NCI-H1694 (cell line): ENCODE results near the gene ANGEL1.

Experiments used
- DNase-seq: peaks from one replicate; lab custom pipeline; 2025; lab: John Stamatoyannopoulos, UW

ANGEL1 gene

DNA sequence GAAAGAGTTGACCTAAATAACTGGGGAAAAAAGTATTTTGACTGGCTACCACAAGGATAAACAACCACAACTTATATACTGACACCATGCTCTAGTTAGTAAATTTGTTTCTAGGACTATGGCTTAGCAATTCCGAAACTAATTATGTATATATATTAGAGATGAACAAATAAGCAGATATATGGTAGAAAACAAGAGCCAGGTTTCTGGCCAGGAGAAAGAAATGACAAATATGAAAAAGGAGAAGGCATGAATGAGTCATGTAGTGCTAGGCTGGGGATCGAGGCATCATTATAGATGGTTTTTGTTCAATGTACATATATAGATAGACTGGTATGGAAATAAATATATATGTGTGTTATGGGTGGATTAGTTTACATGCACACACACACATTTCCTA lies 8.0 kb upstream of the ANGEL1 start:
- no peak for DNase-seq

DNA sequence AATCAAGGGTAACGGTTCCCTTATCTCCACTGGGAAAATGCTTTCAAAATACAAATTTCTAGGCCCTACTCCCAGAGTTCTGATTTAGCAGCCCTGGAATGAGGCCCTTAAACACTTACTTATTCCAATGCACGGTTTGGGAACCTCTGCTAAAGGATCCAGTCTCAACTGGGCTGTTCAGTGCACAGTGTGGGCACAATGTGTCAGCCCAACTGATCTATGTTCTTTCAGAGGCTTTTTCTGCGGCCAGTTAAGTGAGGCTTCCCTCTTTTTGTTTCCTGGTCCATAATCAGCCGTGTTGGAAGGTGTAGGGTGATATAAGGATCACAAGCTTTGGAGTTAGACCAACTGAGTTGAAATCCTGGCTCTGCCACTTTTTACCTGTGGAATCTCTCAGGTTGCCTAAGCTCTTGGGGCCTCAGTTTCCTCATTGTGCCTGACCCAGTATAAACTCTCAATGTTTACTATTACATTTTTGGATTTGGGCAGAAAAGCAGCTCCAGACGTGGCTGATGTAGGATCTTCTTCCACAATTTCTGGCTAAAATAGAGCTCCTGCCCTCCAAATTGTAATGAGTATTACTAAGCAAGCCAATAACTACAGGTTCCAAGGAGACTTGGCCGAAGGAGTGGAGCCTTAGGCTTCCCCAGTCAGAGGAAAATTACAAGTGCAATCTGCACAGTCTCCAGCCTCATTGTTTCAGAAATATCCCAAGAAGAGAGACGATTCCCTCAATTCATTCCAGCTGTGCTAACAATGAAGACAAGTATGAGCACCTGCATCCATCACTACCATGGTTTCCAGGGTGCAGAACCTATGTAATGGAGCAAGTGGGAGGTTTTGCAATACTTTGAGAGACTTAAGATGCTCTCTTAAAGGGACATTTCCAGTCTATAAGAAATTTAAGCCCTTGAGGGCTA lies 2.3 kb upstream of the ANGEL1 start:
- DNase-seq = no peak

DNA sequence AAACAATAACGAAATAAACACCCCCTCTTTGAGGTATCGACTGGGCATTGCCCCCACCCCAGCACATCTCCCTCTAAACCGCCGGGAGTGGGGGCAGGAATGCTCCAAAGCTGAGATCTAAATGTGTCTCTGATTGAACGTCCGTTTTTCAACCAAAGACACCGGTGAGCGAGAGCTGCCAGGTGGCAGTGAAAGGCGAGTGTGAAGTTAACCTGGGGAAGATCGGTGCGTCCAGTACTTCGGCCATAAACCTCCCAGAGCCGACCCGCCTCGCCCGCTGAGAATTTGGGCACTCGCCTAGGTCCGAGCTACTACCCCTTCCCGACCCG lies 625 bp downstream of the ANGEL1 start:
- DNase-seq = no peak

DNA sequence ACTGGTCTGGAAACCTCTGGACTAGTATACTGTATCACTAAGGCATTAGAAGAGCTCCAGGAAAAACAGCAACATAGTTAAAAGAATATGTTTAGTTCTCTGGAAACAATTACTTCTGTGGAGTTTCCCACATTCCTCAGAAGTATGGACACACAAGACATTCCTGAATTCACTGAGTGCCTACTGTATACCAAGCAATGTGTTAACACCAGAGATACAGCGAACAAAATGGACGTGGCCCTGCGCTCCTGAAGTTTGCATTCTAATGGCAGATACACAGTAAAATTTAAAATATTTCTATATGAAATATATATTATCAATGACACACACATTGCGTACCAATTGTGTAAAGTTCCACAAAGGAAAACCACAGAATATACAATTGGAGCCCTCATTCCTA lies 1.1 kb downstream of the ANGEL1 start:
- no peak for DNase-seq

DNA sequence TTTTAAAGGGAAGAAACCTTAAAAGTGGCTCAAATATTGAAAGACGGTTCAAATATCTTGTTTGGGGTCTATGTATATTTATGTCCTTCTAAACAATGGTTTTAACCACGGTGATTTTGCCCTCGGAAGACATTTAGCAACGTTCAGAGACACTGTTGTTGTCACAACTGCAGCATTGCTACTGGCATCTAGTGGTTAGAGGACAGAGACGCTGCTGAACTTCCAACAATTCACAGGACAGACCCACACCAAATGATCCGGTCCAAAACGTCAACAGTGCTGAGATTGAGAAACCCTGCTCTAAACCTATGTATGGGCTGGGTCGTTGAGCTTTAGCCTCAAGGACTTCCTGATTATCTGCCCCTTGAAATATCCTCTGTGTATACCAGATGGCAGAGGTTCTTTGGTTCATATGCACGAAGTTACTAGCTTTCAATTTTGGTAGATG lies 1.7 kb downstream of the ANGEL1 start:
- DNase-seq = peak; percentile 62

DNA sequence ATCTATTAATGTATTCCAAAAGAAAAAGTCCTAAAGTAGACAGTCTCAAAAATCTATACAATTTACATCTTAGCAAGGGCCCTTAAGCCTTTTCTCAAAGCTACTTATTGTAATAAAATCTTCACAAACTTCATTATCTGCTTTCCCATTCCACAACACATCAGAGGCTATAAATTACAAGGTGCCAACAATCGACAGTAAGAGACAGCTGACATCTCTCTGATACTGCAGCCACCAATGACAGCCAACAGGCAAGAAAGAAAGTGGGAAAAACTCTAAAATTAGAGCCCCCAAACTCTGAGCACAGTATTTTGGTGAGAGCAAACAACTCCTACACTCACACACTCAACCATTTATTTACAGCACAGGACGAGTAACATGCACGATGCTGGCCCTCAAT lies 2.2 kb downstream of the ANGEL1 start:
- DNase-seq = no peak

DNA sequence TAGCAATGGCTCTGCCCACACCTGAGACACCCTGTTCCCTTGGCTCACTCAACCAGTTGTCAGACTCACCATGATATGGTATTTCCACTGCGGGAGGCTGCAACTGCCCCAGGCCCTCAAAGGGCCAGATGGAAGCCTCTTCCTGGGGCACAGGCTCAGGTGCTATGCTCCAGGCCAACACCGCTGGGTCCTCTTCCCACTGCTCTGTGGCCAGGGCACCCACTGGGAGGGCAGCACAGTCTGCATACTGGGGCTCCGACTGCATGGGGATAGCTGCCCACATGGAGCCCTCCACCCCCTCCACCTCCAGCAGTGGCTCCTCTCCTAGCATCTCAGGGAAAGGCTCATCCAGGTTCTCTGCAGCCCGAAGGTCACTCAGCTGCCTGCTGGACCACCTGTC lies 3.7 kb downstream of the ANGEL1 start:
- no peak for DNase-seq

DNA sequence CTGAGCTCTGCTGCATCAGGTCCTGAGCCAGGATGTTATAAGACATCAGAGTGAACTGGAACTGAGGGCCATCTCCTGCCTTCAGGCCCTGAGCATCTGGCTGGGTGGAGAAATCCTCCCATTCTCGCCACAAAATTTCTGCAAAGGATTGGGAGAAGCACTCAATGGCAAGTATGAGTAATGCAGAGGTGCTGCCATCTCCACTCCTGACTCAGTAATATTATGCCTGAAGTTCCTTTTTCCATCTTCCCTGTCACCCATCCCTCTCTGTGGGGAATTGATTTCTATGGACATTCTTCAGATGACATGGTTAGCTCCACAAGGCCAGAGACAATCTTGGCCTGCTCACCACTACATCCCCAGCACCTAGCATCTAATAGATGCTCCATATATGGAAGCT lies 4.7 kb downstream of the ANGEL1 start:
- DNase-seq = no peak

DNA sequence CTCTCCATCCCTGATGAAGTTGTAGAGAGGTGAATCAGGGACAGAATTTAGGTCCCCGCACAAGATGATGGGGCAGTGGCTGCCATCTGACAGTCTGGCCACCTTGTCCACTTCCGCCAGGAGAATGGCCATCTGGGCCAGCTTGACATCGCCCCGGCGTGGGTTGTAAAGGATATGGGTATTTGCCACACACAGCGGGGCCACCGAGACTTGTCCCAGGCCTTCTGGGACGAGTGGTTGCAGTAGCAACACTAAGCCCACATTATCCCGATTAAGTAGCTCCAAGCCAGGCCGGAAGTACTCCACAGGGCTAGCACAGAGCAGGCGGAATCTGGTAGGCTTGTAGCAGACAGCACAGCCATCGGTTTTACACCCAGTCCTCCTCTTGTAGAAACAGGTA lies 6.2 kb downstream of the ANGEL1 start:
- no peak for DNase-seq

DNA sequence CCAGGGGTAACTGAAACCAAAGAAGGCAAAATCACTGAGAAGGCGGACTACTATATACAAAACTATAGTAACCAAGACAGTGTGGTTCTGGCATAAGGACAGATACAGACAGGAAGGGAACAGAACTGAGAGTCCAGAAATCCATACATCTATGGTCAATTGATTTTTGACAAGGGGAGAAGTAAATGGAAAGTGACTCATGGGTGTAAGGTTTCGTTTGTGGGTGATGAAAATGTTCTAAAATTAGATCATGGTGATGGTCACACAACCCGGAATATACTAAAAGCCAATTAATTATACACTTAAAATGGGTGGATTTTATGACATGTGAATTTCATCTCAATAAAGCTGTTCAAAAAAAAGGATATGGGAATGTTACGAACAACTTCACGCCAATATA lies 18.7 kb downstream of the ANGEL1 start:
- no peak for DNase-seq

DNA sequence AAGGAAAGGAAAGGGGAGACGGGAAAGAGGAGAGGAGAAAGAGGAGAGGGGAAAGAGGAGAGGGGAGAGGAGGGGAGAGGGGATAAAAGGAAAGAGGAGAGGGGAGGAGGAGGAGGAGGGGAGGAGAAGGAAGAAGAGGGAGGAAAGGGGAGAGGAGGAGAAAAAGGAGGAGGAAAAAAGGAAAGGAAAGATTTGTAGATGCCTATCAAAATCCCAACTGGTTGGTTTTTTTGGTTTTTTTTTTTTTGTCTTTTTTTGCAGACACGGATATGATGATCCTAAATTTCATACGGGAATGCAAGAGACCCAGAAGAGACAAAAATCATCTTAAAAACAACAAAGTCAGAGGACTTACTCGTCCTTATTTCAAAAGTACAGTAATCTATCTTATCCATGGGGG lies 19.4 kb downstream of the ANGEL1 start:
- no peak for DNase-seq

DNA sequence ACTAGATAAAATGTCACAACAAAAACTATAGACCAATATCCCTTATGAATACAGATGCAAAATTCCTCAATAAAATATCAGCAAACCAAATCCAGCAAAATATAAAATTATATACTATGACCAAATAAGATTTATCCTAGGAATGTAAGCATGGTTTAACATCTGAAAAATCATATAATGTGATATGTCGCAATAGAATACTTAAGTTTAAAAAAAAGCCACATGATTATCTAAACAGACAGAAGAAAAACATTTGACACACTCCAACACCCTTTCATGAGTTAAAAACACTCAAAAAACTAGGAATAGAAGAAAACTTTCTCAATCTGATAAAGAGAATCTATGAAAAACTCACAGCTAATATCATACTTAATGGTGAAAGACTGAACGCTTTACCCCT lies 20.3 kb downstream of the ANGEL1 start:
- DNase-seq = no peak

DNA sequence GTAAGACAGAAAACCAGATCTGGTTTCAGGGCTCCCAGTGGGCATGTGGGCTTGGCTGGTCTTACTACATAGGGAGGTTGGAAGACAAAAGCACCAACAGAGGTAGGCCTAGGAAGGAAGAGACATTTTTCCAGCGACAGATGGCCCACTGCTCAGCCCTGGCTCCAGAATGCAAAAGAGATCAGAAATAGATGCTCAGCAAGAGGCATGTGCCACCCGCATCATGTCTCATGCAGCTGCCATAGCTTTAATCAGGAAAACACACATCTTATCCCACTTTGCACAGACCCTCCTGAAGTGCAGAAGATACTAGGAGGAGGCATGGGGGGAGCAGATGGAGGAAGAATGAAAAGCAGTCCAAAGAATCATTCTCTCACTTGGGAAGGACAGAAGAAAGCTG lies 26.1 kb downstream of the ANGEL1 start:
- DNase-seq = peak; percentile 88

DNA sequence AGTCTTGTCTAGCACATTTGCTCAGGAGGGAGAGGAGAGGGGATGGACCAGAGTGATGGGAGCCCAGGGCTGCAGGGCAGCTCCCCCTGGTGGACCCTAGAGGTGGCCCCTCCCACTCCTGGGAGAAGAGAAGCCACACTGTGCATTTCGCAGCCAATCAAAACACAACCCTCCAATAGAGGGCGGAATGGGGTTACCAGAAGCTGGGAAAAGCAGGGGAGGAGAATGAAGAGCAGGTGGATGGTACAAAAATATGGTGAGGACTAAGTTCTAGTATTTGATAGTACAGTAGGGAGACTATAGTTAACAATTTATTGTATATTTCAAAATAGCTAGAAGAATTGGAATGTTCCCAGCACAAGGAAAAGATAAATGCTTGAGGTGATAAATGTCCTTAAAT lies 27.8 kb downstream of the ANGEL1 start:
- DNase-seq = peak; percentile 99

DNA sequence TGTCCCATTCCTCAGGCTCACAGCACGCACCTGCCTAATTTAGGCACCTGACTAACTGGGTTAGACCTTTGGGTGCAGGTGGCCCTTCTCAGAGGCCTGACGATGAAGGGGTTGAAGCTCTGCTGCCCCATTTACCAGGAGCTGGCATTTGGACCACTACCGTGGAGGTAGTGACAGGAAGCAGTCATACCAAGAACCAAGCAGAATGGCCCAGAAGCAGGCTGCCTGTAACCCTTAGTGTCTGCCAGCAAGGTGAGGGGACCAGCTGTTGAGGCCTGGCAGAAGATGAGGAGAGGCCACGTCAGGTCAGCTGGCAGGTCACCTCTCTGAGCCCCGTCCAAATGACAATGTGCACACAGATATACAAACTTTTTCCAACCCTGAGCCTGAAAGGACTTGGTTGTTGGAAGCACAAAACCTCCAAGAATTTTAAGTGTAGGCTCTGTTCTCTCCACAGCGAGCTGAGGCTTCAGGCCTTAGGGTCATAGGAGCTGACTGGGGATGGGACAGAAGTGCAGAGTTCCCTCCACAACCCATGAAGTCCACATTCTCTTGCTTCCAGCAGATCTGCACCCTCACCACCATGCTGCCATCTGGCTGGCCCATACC lies 28.3 kb downstream of the ANGEL1 start:
- DNase-seq = no peak

DNA sequence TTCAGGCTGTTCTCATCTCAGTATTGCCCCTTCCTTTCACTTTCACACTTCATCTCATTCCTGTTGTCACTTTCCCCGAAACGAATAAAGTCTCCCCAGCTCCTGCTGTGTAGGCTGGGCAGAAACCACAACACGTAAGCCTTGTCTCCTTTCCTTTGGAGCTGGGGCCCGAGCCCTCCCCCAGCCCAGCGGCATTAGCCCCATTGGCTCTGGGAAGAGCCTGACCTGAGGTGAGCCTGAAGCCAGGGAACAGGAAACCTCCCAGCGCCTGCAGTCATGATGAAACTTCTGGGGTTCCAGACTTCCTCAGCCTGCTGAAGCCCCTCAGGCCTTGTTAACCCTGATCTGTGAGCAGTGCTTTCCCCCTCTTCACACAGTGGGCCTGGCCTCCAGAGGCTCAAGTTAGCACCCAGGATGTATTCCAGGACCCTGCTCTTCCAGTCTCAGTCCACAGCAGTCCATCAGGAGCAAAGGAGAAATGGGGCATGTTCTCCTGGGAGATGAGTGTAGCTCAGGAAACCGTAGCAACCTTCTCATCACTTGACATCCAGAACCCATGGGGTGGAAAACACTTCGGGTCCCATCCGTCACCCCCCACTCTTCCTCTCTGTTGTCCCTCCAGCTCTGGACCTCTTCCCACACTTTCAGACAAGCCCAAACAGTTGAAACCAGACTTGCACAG lies 29.7 kb downstream of the ANGEL1 start:
- DNase-seq = no peak

DNA sequence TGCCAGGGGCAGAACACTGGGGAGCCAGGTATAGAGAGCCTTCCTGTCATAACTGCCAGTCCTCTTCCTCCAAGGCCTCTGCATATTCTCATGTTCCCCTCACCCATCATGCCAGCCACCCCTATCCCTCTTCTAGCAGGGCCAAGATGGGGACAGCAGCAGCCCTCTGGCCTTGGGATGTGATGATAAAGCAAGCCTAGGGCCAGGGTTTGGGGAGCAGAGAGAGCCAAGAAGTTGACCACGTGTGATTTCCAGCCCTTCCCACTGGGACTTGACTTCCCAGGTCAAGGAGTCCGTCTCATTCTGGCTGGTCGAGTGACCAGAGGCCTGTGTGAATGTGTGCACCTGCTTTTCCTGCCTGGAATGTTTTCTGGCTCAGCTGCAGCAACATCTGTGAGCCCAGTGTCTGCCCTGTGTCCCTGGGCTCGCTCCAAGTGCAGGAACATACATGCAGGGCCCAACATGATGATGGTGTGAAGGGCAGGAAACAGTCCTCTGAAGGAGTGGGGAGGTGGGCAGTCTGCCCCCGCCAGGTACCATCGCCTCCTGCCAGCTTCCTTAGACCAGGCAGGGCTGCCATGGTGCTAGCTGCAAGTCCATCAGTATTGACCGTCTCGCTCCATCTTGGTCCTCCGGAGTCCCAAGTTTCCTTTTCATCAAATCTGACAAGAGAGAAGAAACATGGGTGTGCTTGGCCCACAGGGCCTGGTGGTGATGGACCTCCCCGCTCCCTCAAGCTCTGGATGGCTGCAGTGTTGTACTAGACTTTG lies 30.4 kb downstream of the ANGEL1 start:
- DNase-seq = no peak

DNA sequence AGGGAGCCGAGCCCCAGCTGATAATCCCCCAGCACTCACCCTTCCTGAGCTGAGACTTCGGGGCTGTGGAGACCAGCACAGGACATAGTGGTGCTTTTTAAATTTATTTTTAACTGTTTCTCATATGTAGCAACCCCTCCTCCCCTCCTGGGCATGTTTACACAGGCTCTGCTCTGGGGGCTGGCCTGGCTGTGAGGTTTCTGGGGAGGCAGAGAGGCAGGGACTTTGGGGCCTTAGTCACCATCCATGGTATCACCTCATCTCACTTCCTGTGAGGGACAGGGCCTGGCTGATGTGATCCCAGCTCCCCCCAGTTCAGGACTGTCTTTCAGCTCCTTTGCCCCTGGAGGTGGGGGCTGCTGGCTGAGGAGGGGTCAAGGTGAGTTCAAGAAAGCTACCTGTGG lies 31.0 kb downstream of the ANGEL1 start:
- no peak for DNase-seq

DNA sequence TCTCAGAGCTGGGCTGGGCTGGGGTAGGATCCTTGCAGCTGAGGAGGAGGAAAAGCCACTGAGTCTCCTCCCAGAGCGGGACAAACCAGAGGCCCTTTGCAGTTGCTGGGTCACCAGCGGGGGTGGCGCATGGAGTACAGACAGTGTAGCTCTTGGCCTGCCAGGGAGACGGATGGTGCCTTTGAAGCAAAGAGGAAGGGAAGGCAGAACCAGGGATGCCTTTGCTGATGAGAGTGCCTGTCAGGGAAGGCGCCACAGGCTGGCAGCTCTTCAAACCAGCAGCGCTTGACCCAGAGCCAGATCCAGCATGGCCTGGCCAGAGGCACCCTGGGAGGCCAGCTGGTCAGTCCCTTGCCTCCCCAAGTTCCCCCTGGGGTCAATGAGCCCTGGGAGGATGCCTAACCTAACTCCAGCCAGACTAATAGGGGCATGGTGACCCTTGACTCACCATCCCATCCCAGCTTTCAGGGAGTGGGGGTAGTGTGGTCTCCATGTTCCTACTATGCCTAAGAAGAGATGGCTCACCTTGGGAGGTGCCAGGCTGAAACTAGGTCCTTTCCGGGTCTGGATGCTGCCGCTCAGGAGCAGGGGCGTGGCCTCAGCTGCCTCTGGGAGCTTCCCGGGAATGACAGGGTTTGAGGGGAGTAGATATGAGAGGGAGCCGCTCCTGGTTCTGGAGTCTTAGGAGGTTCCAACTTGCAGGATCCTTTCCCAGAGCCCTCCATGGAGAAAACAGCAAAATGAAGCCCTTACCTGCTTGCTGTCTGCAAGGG lies 31.6 kb downstream of the ANGEL1 start:
- DNase-seq = no peak

DNA sequence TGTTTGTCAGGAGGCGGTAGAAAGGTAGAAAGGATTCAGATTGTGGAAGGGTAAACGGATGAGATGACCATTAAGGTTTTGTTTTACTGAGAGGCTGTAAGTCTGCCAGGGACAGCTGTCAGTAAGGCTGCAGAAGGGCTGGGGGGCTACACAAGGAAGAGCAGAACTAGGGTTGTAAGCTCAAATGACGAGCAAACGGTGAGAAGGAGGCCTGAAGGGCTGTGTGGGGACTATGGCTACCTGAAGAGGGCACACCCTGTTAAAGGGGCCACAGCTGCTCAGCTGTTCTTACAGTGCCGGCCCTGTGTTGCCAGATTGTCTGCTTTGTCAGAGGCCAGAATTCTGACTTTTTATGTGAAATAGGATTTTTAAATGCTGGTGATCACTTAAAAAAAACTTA lies 32.3 kb downstream of the ANGEL1 start:
- DNase-seq = no peak

DNA sequence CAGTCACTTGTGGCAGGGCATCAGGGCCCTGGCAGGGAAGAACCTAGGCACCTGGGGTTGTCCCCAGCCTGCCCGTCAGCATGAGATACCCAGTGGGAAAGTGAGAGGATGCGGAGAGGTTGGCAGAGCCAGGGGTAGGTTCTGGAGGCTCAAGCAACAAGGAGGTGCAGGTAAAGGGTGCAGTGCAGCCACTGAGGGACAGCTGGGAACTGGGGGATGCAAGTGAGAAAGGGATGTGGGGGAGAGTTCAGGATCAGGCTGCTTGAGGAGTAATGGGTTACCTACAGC lies 32.7 kb downstream of the ANGEL1 start:
- no peak for DNase-seq
